ENCODE measurements around the gene DNAJC4.

DNA sequence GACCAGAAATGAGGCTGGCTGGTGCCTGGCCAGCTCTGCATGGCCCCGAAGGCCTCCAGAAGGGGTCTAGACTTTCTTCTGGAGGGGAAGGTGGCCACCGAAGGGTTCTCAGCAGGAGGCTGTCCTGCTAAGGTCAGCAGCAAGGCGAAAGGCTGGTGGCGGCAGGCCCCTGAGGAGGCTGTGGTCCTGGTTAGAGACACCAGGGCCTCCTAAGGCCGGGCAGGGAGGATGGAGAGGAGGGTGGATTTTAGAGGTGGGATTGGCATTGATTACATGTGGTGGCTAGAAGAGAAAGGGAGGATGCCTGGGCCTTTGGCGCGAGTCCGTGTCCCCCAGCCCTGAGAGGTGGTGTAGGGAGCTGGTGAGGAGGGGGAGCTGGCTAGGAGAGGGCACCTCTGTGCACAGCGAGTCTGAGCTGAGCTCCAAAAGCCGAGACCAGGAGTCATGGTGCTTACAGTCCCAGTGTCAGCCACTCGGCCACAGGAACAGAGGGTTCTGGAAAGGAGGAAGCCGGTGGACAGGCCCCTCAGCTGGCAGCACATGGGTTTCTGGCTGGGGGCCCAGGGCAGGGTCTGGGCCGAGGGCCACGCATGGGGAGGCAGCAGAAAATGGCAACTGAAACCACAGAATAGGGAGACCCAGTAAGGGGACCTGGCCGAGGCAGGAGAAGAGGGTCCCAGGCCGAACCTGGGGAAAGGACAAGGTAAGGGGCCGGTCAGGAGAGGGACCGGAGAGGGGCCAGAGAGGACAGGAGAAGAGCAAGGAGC is 21.4 kb upstream of the DNAJC4 start:
- no peak for TF ChIP-seq CTCF (IDR thresholded peaks at IDR 0.05 in 4 of 5, conservative IDR thresholded peaks at IDR 0.05 in 1 of 5)
- no peak for TF ChIP-seq POLR2A (IDR thresholded peaks at IDR 0.05)
